ENCODE measurements around the gene DCAF7.

Gene DCAF7

GRCh38 chr17:63629627-63630026 lies 79.3 kb downstream of the DCAF7 start:
- DNase-seq (ENCODE audit: low read depth): no peak

- no peak for DNase-seq (ENCODE audit: low read depth)
Observed at GRCh38 chr17:63631062-63631461, 80.8 kb downstream of the DCAF7 start.

- DNase-seq (ENCODE audit: low read depth): no peak
Observed at GRCh38 chr17:63631626-63632025, 81.3 kb downstream of the DCAF7 start.

- no peak for DNase-seq (ENCODE audit: low read depth)
Observed at GRCh38 chr17:63633742-63634141, 83.5 kb downstream of the DCAF7 start.

- no peak for DNase-seq (ENCODE audit: low read depth)
Observed at GRCh38 chr17:63634163-63634562, 83.9 kb downstream of the DCAF7 start.

- DNase-seq (ENCODE audit: low read depth): no peak
Observed at GRCh38 chr17:63634816-63635215, 84.5 kb downstream of the DCAF7 start.

GRCh38 chr17:63635290-63635689 lies 85.0 kb downstream of the DCAF7 start:
- DNase-seq (ENCODE audit: low read depth): no peak

GRCh38 chr17:63635787-63636186 lies 85.5 kb downstream of the DCAF7 start:
- DNase-seq (ENCODE audit: low read depth): no peak

- no peak for DNase-seq (ENCODE audit: low read depth)
Observed at GRCh38 chr17:63639125-63639524, 88.8 kb downstream of the DCAF7 start.

GRCh38 chr17:63640038-63640437 lies 89.8 kb downstream of the DCAF7 start:
- no peak for DNase-seq (ENCODE audit: low read depth)

GRCh38 chr17:63641692-63642448 lies 91.6 kb downstream of the DCAF7 start:
- DNase-seq (ENCODE audit: low read depth): no peak
